Measurements from ENCODE around the gene MAD1L1. TPM values are rescaled to one million over a fixed set of nuclear protein-coding genes. Genes with fewer than 3 reads are reported as not detected.

The MAD1L1 gene
- total and polyA plus RNA-seq, 2 of the 4 experiments (the other 2 are of a cell fraction): 29.0 to 40.9 TPM

DNA sequence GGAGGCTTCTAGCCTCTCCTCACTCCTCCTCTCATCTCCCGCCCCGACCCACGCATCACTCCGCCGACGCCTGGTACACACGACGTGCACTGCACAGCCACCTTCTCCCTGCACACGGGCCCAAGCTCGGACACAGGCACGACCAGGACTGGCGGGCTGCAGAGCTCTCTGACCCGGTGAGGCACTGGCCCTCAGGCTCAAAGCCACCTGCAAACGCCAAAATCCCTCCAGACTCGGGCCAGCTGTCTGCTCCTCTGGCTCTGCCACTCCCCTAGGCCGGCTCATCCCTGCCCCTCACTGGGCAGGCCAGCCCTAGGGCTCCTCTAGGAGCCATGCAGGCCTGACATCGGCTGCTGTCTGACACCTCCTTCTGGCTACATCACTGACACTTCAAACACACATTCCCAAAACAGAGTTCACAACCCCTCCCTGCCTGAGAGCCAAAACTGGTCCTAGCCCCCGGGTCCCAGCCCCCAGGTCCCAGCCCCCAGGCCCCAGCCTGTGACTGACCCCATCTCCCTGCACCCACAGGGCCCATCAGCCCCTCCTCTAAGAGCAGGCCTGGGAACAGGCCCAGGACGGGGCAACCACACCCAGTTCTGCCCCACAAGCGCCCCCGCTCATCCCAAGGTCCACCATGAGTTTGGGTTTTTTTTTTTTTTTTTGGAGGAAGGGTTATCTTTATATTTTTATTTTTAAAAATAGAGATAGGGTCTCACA lies 35.1 kb downstream of the MAD1L1 start:
- TF ChIP-seq SMC3 (IDR thresholded peaks at IDR 0.05; ENCODE audit: low read depth, low read length) (no peak), RFX5 (IDR thresholded peaks at IDR 0.05; ENCODE audit: low read depth, low read length) (no peak), BHLHE40 (IDR thresholded peaks at IDR 0.05; ENCODE audit: low read depth, low read length) (no peak), RAD21 (IDR thresholded peaks at IDR 0.05; ENCODE audit: low read length) (no peak), POLR2A (IDR thresholded peaks at IDR 0.05; ENCODE audit: low read depth, low read length) (no peak), MAZ (IDR thresholded peaks at IDR 0.05; ENCODE audit: borderline replicate concordance, low read depth, low read length) (no peak), CTCF (conservative IDR thresholded peaks at IDR 0.05; ENCODE audit: low read depth, low read length) (no peak), FOS (IDR thresholded peaks at IDR 0.05; ENCODE audit: low read depth, low read length) (no peak), CEBPB (IDR thresholded peaks at IDR 0.05; ENCODE audit: low read depth, low read length) (no peak), CHD1 (IDR thresholded peaks at IDR 0.05; ENCODE audit: low read depth, low read length) (no peak), RCOR1 (IDR thresholded peaks at IDR 0.05; ENCODE audit: insufficient replicate concordance, low read length) (no peak), MXI1 (IDR thresholded peaks at IDR 0.05; ENCODE audit: borderline replicate concordance, low read depth, low read length) (no peak), NFE2L2 (IDR thresholded peaks at IDR 0.05; ENCODE audit: low read depth, low read length) (no peak), MAFK (IDR thresholded peaks at IDR 0.05; ENCODE audit: low read depth, low read length) (no peak)
- TF ChIP-seq, protein P1, sequence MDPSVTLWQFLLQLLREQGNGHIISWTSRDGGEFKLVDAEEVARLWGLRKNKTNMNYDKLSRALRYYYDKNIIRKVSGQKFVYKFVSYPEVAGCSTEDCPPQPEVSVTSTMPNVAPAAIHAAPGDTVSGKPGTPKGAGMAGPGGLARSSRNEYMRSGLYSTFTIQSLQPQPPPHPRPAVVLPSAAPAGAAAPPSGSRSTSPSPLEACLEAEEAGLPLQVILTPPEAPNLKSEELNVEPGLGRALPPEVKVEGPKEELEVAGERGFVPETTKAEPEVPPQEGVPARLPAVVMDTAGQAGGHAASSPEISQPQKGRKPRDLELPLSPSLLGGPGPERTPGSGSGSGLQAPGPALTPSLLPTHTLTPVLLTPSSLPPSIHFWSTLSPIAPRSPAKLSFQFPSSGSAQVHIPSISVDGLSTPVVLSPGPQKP (IDR thresholded peaks at IDR 0.05; ENCODE audit: borderline replicate concordance, low read depth, low read length): no peak
- TF ChIP-seq, protein P2, sequence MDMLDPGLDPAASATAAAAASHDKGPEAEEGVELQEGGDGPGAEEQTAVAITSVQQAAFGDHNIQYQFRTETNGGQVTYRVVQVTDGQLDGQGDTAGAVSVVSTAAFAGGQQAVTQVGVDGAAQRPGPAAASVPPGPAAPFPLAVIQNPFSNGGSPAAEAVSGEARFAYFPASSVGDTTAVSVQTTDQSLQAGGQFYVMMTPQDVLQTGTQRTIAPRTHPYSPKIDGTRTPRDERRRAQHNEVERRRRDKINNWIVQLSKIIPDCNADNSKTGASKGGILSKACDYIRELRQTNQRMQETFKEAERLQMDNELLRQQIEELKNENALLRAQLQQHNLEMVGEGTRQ (IDR thresholded peaks at IDR 0.05; ENCODE audit: low read depth, low read length): no peak
- H3K27ac ChIP-seq (ENCODE audit: insufficient read depth, low read length): no peak overlapping the region
- no peak overlapping the region for H3K14ac ChIP-seq (replicated peaks; ENCODE audit: low read depth, low read length)
- H2BK5ac ChIP-seq (ENCODE audit: low read depth, low read length, poor library complexity, severe bottlenecking): no peak overlapping the region
- in situ Hi-C loops (cut with MboI; ENCODE audit: low sequenced_read_pairs): no loop called here
- no peak overlapping the region for H3K4me2 ChIP-seq (ENCODE audit: low read depth, low read length)
- DNase-seq: no peak
- dilution Hi-C loops (cut with HindIII; ENCODE audit: low sequenced_read_pairs, unreplicated experiment): no loop called here
- intact Hi-C loops (cut with micrococcal nuclease): no loop called here
- no CpG with 5 or more reads among the region's 21 CpGs for WGBS, 2 experiments (ENCODE audit: extremely low coverage in 2 of 2, insufficient read length in 1 of 2)
- H3K79me1 ChIP-seq (ENCODE audit: low read depth in 1 of 2, low read length in 2 of 2): peaks cover 6 to 20% of the 10 kb centered on the region in 2 experiments; a peak in 3 of 4 replicates
- no peak overlapping the region for H4K91ac ChIP-seq (ENCODE audit: insufficient read depth, low read depth, low read length)
- H3K27me3 ChIP-seq (ENCODE audit: control insufficient read depth, insufficient read depth, low read length): no peaks in the 10 kb centered on the region
- no peak overlapping the region for H3K4me3 ChIP-seq (ENCODE audit: insufficient read depth, low read depth, low read length)
- no peaks in the 10 kb centered on the region for H3K4me1 ChIP-seq (ENCODE audit: control insufficient read depth, insufficient read depth, low read length)
- no peak overlapping the region for H2BK15ac ChIP-seq (ENCODE audit: low read depth, low read length)
- no peak overlapping the region for H3K9ac ChIP-seq (ENCODE audit: low read depth, low read length)
- H3K18ac ChIP-seq (ENCODE audit: low read depth, low read length): no peak overlapping the region
- peak overlapping the region; percentile 20 for H2AK9ac ChIP-seq (replicated peaks; ENCODE audit: low read depth, low read length, poor library complexity)
- H3K23ac ChIP-seq (ENCODE audit: low read depth, low read length): no peak overlapping the region
- H2AK5ac ChIP-seq (ENCODE audit: low read depth, low read length): no peak overlapping the region
- H2BK120ac ChIP-seq (ENCODE audit: low read depth, low read length): no peak overlapping the region
- ChIA-PET CTCF (no interaction called here), POLR2A (ENCODE audit: unreplicated experiment) (no interaction called here)
- no peak overlapping the region for H3K56ac ChIP-seq (ENCODE audit: extremely low read depth, insufficient read depth, low read length)
- H3K36me3 ChIP-seq (ENCODE audit: control insufficient read depth, insufficient read depth, low read length): peaks cover 24% of the 10 kb centered on the region
- no peaks in the 10 kb centered on the region for H3K9me3 ChIP-seq (ENCODE audit: control insufficient read depth, insufficient read depth, low read length)
- H3K4ac ChIP-seq (ENCODE audit: low read depth, low read length): no peak overlapping the region
- no peaks in the 10 kb centered on the region for H3K9me1 ChIP-seq (ENCODE audit: insufficient read depth, low read length)
- peaks cover 4% of the 10 kb centered on the region for H4K20me1 ChIP-seq (ENCODE audit: insufficient read depth, low read length)
- H2BK20ac ChIP-seq (ENCODE audit: low read depth, low read length): no peak overlapping the region
- no peak overlapping the region for H4K5ac ChIP-seq (ENCODE audit: low read depth, low read length)
- no peak overlapping the region for H2AFZ ChIP-seq (replicated peaks; ENCODE audit: low read length, poor library complexity)
- no peak overlapping the region for H4K8ac ChIP-seq (ENCODE audit: low read depth in 2 of 2, low read length in 2 of 2)
- no peak for ATAC-seq (ENCODE audit: low read depth)
- BruUV-seq (replicated peaks): no TSS peak
